Measurements from ENCODE around the gene KIF26B.

KIF26B gene

GRCh38 chr1:245247801-245248200 lies 93.0 kb downstream of the KIF26B start:
- Histone ChIP-seq H3F3A (ENCODE audit: low read depth) (no peaks in the 10 kb centered on the region), H3K9me3 (ENCODE audit: insufficient read depth, low read depth, low read length) (peaks cover 4% of the 10 kb centered on the region; the same call in 1 of the 2 replicates), H2AFZ (ENCODE audit: low read length) (no peak overlapping the region), H3K4me2 (ENCODE audit: low read depth, low read length, poor library complexity, severe bottlenecking) (no peak overlapping the region), H3K9ac (ENCODE audit: low read depth, low read length, poor library complexity, severe bottlenecking) (no peak overlapping the region), H3K27me3 (ENCODE audit: insufficient read depth, low read length, poor library complexity, severe bottlenecking) (no peaks in the 10 kb centered on the region), H3K79me2 (ENCODE audit: insufficient read depth, low read length) (no peaks in the 10 kb centered on the region), H3K4me3 (ENCODE audit: low read length, poor library complexity, severe bottlenecking) (no peak overlapping the region), H3K36me3 (ENCODE audit: insufficient read depth, low read length) (no peaks in the 10 kb centered on the region), H4K20me1 (ENCODE audit: insufficient read depth, low read length, poor library complexity, severe bottlenecking) (no peaks in the 10 kb centered on the region), H3K4me1 (ENCODE audit: insufficient read depth, low read length, poor library complexity, severe bottlenecking) (peaks cover 7% of the 10 kb centered on the region), H3K9me2 (replicated peaks; ENCODE audit: low read depth, low read length) (no peaks in the 10 kb centered on the region)
- TF ChIP-seq EZH2phosphoT487 (IDR thresholded peaks at IDR 0.05; ENCODE audit: borderline replicate concordance) (no peak), CTCF (conservative IDR thresholded peaks at IDR 0.05; ENCODE audit: low read length) (no peak)

GRCh38 chr1:245248231-245248731 lies 93.5 kb downstream of the KIF26B start:
- Histone ChIP-seq H3K9me3 (ENCODE audit: insufficient read depth, low read depth, low read length) (peaks cover 4% of the 10 kb centered on the region; the same call in 1 of the 2 replicates), H2AFZ (ENCODE audit: low read length) (no peak overlapping the region), H3K4me2 (ENCODE audit: low read depth, low read length, poor library complexity, severe bottlenecking) (no peak overlapping the region), H3K4me3 (ENCODE audit: low read length, poor library complexity, severe bottlenecking) (no peak overlapping the region), H3K9me2 (replicated peaks; ENCODE audit: low read depth, low read length) (no peaks in the 10 kb centered on the region), H3K9ac (ENCODE audit: low read depth, low read length, poor library complexity, severe bottlenecking) (no peak overlapping the region), H3K36me3 (ENCODE audit: insufficient read depth, low read length) (no peaks in the 10 kb centered on the region), H3F3A (ENCODE audit: low read depth) (no peaks in the 10 kb centered on the region), H3K4me1 (ENCODE audit: insufficient read depth, low read length, poor library complexity, severe bottlenecking) (peaks cover 7% of the 10 kb centered on the region), H3K27me3 (ENCODE audit: insufficient read depth, low read length, poor library complexity, severe bottlenecking) (no peaks in the 10 kb centered on the region), H4K20me1 (ENCODE audit: insufficient read depth, low read length, poor library complexity, severe bottlenecking) (no peaks in the 10 kb centered on the region), H3K79me2 (ENCODE audit: insufficient read depth, low read length) (no peaks in the 10 kb centered on the region)
- no peak for TF ChIP-seq EZH2phosphoT487 (IDR thresholded peaks at IDR 0.05; ENCODE audit: borderline replicate concordance)
- no peak for TF ChIP-seq CTCF (conservative IDR thresholded peaks at IDR 0.05; ENCODE audit: low read length)

- Histone ChIP-seq H3K9ac (ENCODE audit: low read depth, low read length, poor library complexity, severe bottlenecking) (no peak overlapping the region), H4K20me1 (ENCODE audit: insufficient read depth, low read length, poor library complexity, severe bottlenecking) (no peaks in the 10 kb centered on the region), H3K4me1 (ENCODE audit: insufficient read depth, low read length, poor library complexity, severe bottlenecking) (peaks cover 6% of the 10 kb centered on the region), H3F3A (ENCODE audit: low read depth) (no peaks in the 10 kb centered on the region), H3K9me2 (replicated peaks; ENCODE audit: low read depth, low read length) (no peaks in the 10 kb centered on the region), H2AFZ (ENCODE audit: low read length) (no peak overlapping the region), H3K4me2 (ENCODE audit: low read depth, low read length, poor library complexity, severe bottlenecking) (no peak overlapping the region), H3K9me3 (ENCODE audit: insufficient read depth, low read depth, low read length) (peaks cover 4% of the 10 kb centered on the region; the same call in 1 of the 2 replicates), H3K36me3 (ENCODE audit: insufficient read depth, low read length) (no peaks in the 10 kb centered on the region), H3K79me2 (ENCODE audit: insufficient read depth, low read length) (no peaks in the 10 kb centered on the region), H3K4me3 (ENCODE audit: low read length, poor library complexity, severe bottlenecking) (no peak overlapping the region), H3K27me3 (ENCODE audit: insufficient read depth, low read length, poor library complexity, severe bottlenecking) (no peaks in the 10 kb centered on the region)
- TF ChIP-seq CTCF (conservative IDR thresholded peaks at IDR 0.05; ENCODE audit: low read length) (no peak), EZH2phosphoT487 (IDR thresholded peaks at IDR 0.05; ENCODE audit: borderline replicate concordance) (no peak)
Measured at GRCh38 chr1:245255783-245256182, 101.0 kb downstream of the KIF26B start.

Measured in Loucy (cell line).